Heart left ventricle (tissue), 16 donors: ENCODE data around the gene TPD52L1. TPM values are rescaled to one million over a fixed set of nuclear protein-coding genes. Genes with fewer than 3 reads are reported as not detected.

Source experiments
- ATAC-seq, 4 donors: fragments of 200-7000 bp; cut with Tn5 transposase; one replicate each; pipeline ENCODE4 v1.9.1; 2020 to 2022; ENCODE audit warnings: moderate library complexity in 4 of 4, mild to moderate bottlenecking in 3 of 4, moderate number of reproducible peaks in 1 of 4
- DNase-seq, 5 donors: peaks; one replicate each; pipeline ENCODE4 v3.0.0-alpha.2; 2020
- H3K27ac ChIP-seq, 12 donors: fragments of 200-600 bp; sonication (generic) in 4 of 12; one replicate each; pipeline versions ENCODE4 v1.5.0 to v1.8.0; 2016 to 2022; ENCODE audit warnings: mild to moderate bottlenecking in 2 of 12
- H3K27me3 ChIP-seq, 9 donors: fragments of 200-600 bp; sonication (generic) in 2 of 9; one replicate each; pipeline versions ENCODE4 v1.5.1 to v1.8.0; 2016 to 2022; ENCODE audit warnings: mild to moderate bottlenecking in 3 of 9
- H3K36me3 ChIP-seq, 9 donors: fragments of 200-600 bp; sonication (generic) in 2 of 9; one replicate each; pipeline versions ENCODE4 v1.5.0 to v1.8.0; 2018 to 2022; ENCODE audit warnings: mild to moderate bottlenecking in 2 of 9
- H3K4me1 ChIP-seq, 12 donors: fragments of 200-600 bp; sonication (generic) in 4 of 12; one replicate each; pipeline versions ENCODE4 v1.5.0 to v1.8.0; 2016 to 2022; ENCODE audit warnings: mild to moderate bottlenecking in 3 of 12
- H3K4me3 ChIP-seq, 12 donors: fragments of 200-600 bp; sonication (generic) in 4 of 12; one replicate each; pipeline versions ENCODE4 v1.5.0 to v1.8.0; 2017 to 2022; ENCODE audit warnings: mild to moderate bottlenecking in 9 of 12, moderate library complexity in 4 of 12
- H3K9me3 ChIP-seq, 12 donors: fragments of 200-600 bp; sonication (generic) in 4 of 12; one replicate each; pipeline versions ENCODE4 v1.5.0 to v1.8.0; 2016 to 2022; ENCODE audit warnings: mild to moderate bottlenecking in 1 of 12
- CTCF ChIP-seq, 12 donors: fragments of 200-600 bp; sonication (generic) in 4 of 12; IDR thresholded peaks; one replicate each; pipeline versions ENCODE4 v1.5.0 to v1.8.0; 2018 to 2022; ENCODE audit warnings: antibody characterized with exemption in 12 of 12, mild to moderate bottlenecking in 5 of 12
- POLR2A ChIP-seq, 2 donors: fragments of 450-650 bp; IDR thresholded peaks; one replicate each; pipeline ENCODE4 v1.6.1; 2017; ENCODE audit warnings: antibody characterized with exemption in 2 of 2, mild to moderate bottlenecking in 2 of 2, moderate library complexity in 2 of 2
- WGBS, 4 donors: extraction: QIAGEN DNeasy Blood & Tissue Kit in 2 of 4; methylation state at CpG; one replicate each; pipeline versions ENCODE4 v1.1.5 to v1.1.7; 2013 to 2018; 5-methylcytosine and 5-hydroxymethylcytosine counted together
- intact Hi-C, 10 donors: fragments of 100-400 bp; cut with DNase I; formaldehyde crosslinking; loops; one replicate each; pipeline versions ENCODE4 v1.11.1 to v1.14.2; 2022
- polyA plus RNA-seq, 2 donors: library from polyadenylated mRNA; stranded (reverse); fragments of 200-250 nt; gene quantifications; one replicate each; pipeline ENCODE4 v1.2.3, GENCODE V29; 2013
- total RNA-seq, 9 donors: library from RNA; depleted of rRNA in 2 of 9; stranded (reverse); fragments of >200 nt in 2 of 9; fragmentation: NEBNext Ultra II Directional in 3 of 9; extraction: Animal tissue kit (Norgen Biotek cat#: 25700) in 3 of 9; gene quantifications; one replicate each; pipeline versions ENCODE4 v1.1.0 to v1.2.4, GENCODE V29; 2016 to 2023
- donor health status: ischemic (EF 13 %, LVEDD 7.1; RV severe dilation, severe dysfunction).
- donor health status: healthy with polysubstance abuse.
- donor health status: DM: no; HTN: yes; CAD: no.
- donor health status: DM: no; HTN: no; CAD: no.
- donor health status: ischemic (EF 25% LVEDD 6.9; RV normal size, moderate dysfunction).
- donor health status: ischemic (EF 25% LVEDD 5.7; RV mildly dilated, moderate dysfunction).
- donor health status: healthy.
- donor health status: DM: yes; HTN: yes; CAD: no.
- donor health status: ischemic (EF 35%, LVEDD 5.7; RV mildly dilated, moderate dysfunction).
- donor health status: nonischemic (EF 11% LVEDD 7.7; RV severe dilation, severe dysfunction).
- donor health status: DM: yes; HTN: yes; CAD: no.
- donor health status: PGD.
- donor health status: ischemic (EF 29% LVEDD 5.4; RV normal size, mild dysfunction).
- donor health status: nonischemic (EF 23%, LVEDD 6.1; RV moderate dilation, normal function).

The TPD52L1 gene
- total and polyA plus RNA-seq, 11 donors = 13.0 to 146 (median 69.2) TPM

GRCh38 chr6:125245523-125246264 lies 92.1 kb downstream of the TPD52L1 start:
- H3K4me3 ChIP-seq = no peak overlapping the region
- no peak overlapping the region for H3K27ac ChIP-seq
- intact Hi-C loops = no loop called here
- no peak for DNase-seq
- H3K4me1 ChIP-seq = peaks cover 0 to 12% (median 1%) of the 10 kb centered on the region in 12 donors
- WGBS, 4 donors = 93 to 96% (median 94%) methylated on average over 7 of the region's 7 CpGs
- peaks cover 0 to 33% (median 10%) of the 10 kb centered on the region in 12 donors for H3K9me3 ChIP-seq
- H3K36me3 ChIP-seq = peaks cover 0 to 4% (median 0%) of the 10 kb centered on the region in 9 donors
- TF ChIP-seq POLR2A (IDR thresholded peaks at IDR 0.05) (no peak), CTCF (IDR thresholded peaks at IDR 0.05) (no peak)
- ATAC-seq = no peak
- no peaks in the 10 kb centered on the region for H3K27me3 ChIP-seq

GRCh38 chr6:125246566-125246965 lies 93.0 kb downstream of the TPD52L1 start:
- DNase-seq (no peak), ATAC-seq (no peak)
- Histone ChIP-seq H3K4me1 (peaks cover 0 to 14% (median 2%) of the 10 kb centered on the region in 12 donors), H3K36me3 (peaks cover 0 to 4% (median 0%) of the 10 kb centered on the region in 9 donors), H3K9me3 (peaks cover 0 to 25% (median 6%) of the 10 kb centered on the region in 12 donors), H3K27ac (no peak overlapping the region), H3K4me3 (no peak overlapping the region), H3K27me3 (no peaks in the 10 kb centered on the region)
- no peak for TF ChIP-seq POLR2A (IDR thresholded peaks at IDR 0.05)
- no peak for TF ChIP-seq CTCF (IDR thresholded peaks at IDR 0.05)
- intact Hi-C loops = no loop called here

- Histone ChIP-seq H3K27ac (no peak overlapping the region), H3K4me1 (peaks cover 0 to 19% (median 6%) of the 10 kb centered on the region in 12 donors), H3K36me3 (peaks cover 0 to 4% (median 0%) of the 10 kb centered on the region in 9 donors), H3K27me3 (no peaks in the 10 kb centered on the region), H3K4me3 (no peak overlapping the region), H3K9me3 (peaks cover 0 to 9% (median 1%) of the 10 kb centered on the region in 12 donors)
- 94 to 97% (median 95%) methylated on average over 7 of the region's 7 CpGs for WGBS, 4 donors
- TF ChIP-seq CTCF (IDR thresholded peaks at IDR 0.05) (no peak), POLR2A (IDR thresholded peaks at IDR 0.05) (no peak)
- intact Hi-C loops = no loop called here
- DNase-seq = no peak
- no peak for ATAC-seq
Observed at GRCh38 chr6:125248136-125248535, 94.6 kb downstream of the TPD52L1 start.

GRCh38 chr6:125250511-125250910 lies 96.9 kb downstream of the TPD52L1 start:
- 88 to 97% (median 93%) methylated on average over 1 of the region's 1 CpG for WGBS, 4 donors
- DNase-seq (no peak), ATAC-seq (no peak)
- H3K27me3 ChIP-seq = no peaks in the 10 kb centered on the region
- no peak for TF ChIP-seq POLR2A (IDR thresholded peaks at IDR 0.05)
- no peak for TF ChIP-seq CTCF (IDR thresholded peaks at IDR 0.05)
- no peak overlapping the region for H3K4me3 ChIP-seq
- peaks cover 0 to 16% (median 4%) of the 10 kb centered on the region in 12 donors for H3K4me1 ChIP-seq
- H3K27ac ChIP-seq = no peak overlapping the region
- intact Hi-C loops = no loop called here
- H3K9me3 ChIP-seq = no peaks in the 10 kb centered on the region
- H3K36me3 ChIP-seq = peaks cover 0 to 4% (median 0%) of the 10 kb centered on the region in 9 donors
